Body of pancreas (tissue), 4 donors: Measurements from ENCODE around the gene SHANK3. TPM values are rescaled to one million over a fixed set of nuclear protein-coding genes. Genes with fewer than 3 reads are reported as not detected.

Experiments
- ATAC-seq: fragments of 150-250 bp; one replicate; pipeline ENCODE4 v1.9.1; 2016
- DNase-seq, 4 donors: peaks; one replicate each; pipeline ENCODE4 v3.0.0-alpha.2; 2019
- H3K27ac ChIP-seq, 4 donors: fragments of 200-600 bp; sonication (generic); 1 replicate in 3 of 4; 2 replicates in 1 of 4; pipeline versions ENCODE4 v1.5.1 to v1.6.1; 2016 to 2019; ENCODE audit warnings: mild to moderate bottlenecking in 1 of 4, mixed read lengths in 1 of 4, moderate library complexity in 1 of 4
- H3K27me3 ChIP-seq, 2 donors: fragments of 200-600 bp; sonication (generic); one replicate each; pipeline ENCODE4 v1.6.0; 2016; ENCODE audit warnings: mild to moderate bottlenecking in 1 of 2
- H3K36me3 ChIP-seq, 2 donors: fragments of 200-600 bp; sonication (generic); replicated peaks in 1 of 2; 2 replicates each; pipeline ENCODE4 v1.5.1; 2016; ENCODE audit warnings: low read depth in 2 of 2; ENCODE audit not compliant: insufficient read depth in 1 of 2
- H3K4me1 ChIP-seq: fragments of 200-600 bp; sonication (generic); one replicate; pipeline ENCODE4 v1.6.0; 2016
- H3K4me3 ChIP-seq, 2 donors: fragments of 200-600 bp; sonication (generic); 1 replicate in 1 of 2; 2 replicates in 1 of 2; pipeline ENCODE4 v1.5.1; 2016 to 2019
- H3K9me3 ChIP-seq, 3 donors: fragments of 200-600 bp; sonication (generic); 1 replicate in 2 of 3; 2 replicates in 1 of 3; pipeline ENCODE4 v1.5.1; 2016
- POLR2A ChIP-seq, 3 donors: fragments of 450-650 bp; IDR thresholded peaks; one replicate each; pipeline ENCODE4 v1.6.1; 2016; ENCODE audit warnings: antibody characterized with exemption in 3 of 3, mild to moderate bottlenecking in 2 of 3
- WGBS, 2 donors: methylation state at CpG; one replicate each; pipeline ENCODE4 v1.1.5; 2017; 5-methylcytosine and 5-hydroxymethylcytosine counted together
- intact Hi-C: fragments of 100-400 bp; cut with DNase I; formaldehyde crosslinking; loops from one replicate; pipeline ENCODE4 v1.15.1; 2023
- total RNA-seq, 2 donors: library from RNA; depleted of rRNA; stranded (reverse); fragments of >200 nt; gene quantifications; one replicate each; pipeline ENCODE4 v1.1.0, GENCODE V29; 2016
- TF ChIP-seq, protein P1 (sequence below), 7 experiments: fragments of 450-650 bp in 4 of 7; fragments of 200-600 bp in 3 of 7; sonication (generic) in 3 of 7; IDR thresholded peaks; one replicate each; pipeline ENCODE4 v1.5.1; 2016 to 2019; ENCODE audit warnings: antibody characterized with exemption in 7 of 7

The SHANK3 gene
- total RNA-seq, 2 donors from 2014 or later: 6.0 to 15.5 TPM

DNA sequence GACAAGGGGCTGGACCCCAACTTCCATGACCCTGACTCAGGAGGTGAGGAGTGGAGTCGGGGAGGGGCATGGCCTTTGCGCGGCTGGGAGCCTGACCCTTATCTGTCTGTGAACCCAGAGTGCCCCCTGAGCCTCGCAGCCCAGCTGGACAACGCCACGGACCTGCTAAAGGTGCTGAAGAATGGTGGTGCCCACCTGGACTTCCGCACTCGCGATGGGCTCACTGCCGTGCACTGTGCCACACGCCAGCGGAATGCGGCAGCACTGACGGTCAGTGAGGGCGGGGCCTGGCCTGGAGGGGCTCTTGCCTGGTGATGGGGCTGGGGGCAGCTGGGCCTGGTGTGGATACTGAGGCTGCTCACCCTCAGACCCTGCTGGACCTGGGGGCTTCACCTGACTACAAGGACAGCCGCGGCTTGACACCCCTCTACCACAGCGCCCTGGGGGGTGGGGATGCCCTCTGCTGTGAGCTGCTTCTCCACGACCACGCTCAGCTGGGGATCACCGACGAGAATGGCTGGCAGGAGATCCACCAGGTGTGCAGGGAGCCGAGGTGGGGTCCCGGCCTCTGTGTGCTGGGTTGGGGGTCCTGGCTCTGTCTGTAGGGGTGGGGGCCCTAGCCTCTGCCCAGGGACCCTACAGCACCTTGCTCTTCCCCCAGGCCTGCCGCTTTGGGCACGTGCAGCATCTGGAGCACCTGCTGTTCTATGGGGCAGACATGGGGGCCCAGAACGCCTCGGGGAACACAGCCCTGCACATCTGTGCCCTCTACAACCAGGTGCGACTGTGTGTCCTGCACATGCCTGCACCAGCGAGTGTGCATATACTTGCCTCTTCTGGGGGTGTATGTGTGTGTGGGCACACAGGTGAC, 6.3 kb downstream of the SHANK3 start:
- Histone ChIP-seq H3K27ac (no peak overlapping the region), H3K4me1 (peaks cover 5% of the 10 kb centered on the region), H3K9me3 (no peaks in the 10 kb centered on the region), H3K27me3 (no peaks in the 10 kb centered on the region), H3K4me3 (no peak overlapping the region), H3K36me3 (no peaks in the 10 kb centered on the region)
- DNase-seq: no peak
- TF ChIP-seq, protein P1, sequence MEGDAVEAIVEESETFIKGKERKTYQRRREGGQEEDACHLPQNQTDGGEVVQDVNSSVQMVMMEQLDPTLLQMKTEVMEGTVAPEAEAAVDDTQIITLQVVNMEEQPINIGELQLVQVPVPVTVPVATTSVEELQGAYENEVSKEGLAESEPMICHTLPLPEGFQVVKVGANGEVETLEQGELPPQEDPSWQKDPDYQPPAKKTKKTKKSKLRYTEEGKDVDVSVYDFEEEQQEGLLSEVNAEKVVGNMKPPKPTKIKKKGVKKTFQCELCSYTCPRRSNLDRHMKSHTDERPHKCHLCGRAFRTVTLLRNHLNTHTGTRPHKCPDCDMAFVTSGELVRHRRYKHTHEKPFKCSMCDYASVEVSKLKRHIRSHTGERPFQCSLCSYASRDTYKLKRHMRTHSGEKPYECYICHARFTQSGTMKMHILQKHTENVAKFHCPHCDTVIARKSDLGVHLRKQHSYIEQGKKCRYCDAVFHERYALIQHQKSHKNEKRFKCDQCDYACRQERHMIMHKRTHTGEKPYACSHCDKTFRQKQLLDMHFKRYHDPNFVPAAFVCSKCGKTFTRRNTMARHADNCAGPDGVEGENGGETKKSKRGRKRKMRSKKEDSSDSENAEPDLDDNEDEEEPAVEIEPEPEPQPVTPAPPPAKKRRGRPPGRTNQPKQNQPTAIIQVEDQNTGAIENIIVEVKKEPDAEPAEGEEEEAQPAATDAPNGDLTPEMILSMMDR (IDR thresholded peaks at IDR 0.05): no peak
- no peak for TF ChIP-seq POLR2A (IDR thresholded peaks at IDR 0.05)
- intact Hi-C loops: no loop called here
- no peak for ATAC-seq
- 75 to 77% methylated on average over 5 to 30 of the region's 30 CpGs for WGBS, 2 donors

DNA sequence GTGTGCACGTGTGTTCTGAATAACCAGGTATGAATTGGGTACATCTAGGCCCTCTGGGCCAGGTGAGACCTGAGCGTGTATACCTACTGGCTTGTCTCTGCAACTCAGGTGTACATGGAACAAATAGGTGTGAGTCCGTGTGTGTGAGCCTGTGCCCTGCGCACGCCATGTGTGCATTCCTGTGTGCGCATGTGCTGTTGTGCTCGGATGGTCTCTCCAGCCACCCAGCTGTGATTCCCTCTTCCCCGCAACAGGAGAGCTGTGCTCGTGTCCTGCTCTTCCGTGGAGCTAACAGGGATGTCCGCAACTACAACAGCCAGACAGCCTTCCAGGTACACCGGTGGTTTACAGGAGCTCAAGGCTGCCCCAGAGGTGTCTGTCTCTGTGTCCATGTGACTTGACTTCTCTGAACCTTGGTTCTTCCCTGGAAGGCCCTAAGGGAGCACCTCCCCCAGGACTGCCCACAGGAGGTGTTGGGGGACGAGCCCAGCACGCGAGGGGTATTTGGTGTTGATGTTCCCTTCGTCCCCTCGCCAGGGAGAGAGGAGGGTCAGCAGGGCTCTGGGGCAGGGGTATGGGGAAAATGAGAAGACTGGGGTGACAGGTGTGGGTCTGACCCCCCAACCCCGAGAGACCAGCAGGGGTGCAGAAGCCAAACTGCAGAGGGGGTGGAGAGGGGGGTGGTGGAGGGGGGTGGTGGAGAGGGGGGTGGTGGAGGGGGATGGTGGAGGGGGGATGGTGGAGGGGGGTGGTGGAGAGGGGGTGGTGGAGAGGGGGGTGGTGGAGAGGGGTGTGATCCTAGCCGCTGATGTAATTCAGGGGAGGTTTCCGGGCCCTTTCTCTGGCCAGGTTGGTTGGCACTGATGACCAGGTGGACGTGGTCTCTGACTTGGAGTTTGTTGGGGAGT, 10.7 kb downstream of the SHANK3 start:
- ATAC-seq: no peak
- intact Hi-C loops: no loop called here
- H3K27me3 ChIP-seq: no peaks in the 10 kb centered on the region
- H3K9me3 ChIP-seq: no peaks in the 10 kb centered on the region
- 68 to 85% methylated on average over 18 to 20 of the region's 21 CpGs for WGBS, 2 donors
- DNase-seq: no peak
- no peak overlapping the region for H3K4me3 ChIP-seq
- H3K4me1 ChIP-seq: no peaks in the 10 kb centered on the region
- no peak overlapping the region for H3K27ac ChIP-seq
- TF ChIP-seq POLR2A (IDR thresholded peaks at IDR 0.05): no peak
- TF ChIP-seq, protein P1 (IDR thresholded peaks at IDR 0.05): no peak
- H3K36me3 ChIP-seq: no peaks in the 10 kb centered on the region

DNA sequence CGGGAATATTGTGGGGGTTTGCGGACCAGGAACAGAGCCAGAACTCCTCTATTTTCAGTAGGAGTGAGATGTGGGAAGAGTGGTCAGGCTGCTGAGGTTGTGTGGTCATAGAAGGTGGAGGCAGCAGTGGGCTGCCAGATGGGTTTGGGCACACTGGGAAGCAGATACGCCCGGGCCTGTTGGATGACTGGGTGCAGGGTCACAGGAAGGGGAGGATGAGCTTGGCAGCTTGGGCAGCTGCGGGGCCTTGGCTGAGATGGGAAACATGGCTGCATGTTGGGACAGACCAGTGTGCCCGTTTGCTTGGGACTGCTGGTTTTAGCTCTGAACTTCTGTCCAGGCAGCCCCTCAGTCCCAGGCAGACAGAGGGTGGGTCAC, 11.4 kb downstream of the SHANK3 start:
- Histone ChIP-seq H3K9me3 (no peaks in the 10 kb centered on the region), H3K4me3 (no peak overlapping the region), H3K36me3 (no peaks in the 10 kb centered on the region), H3K27me3 (no peaks in the 10 kb centered on the region), H3K4me1 (no peaks in the 10 kb centered on the region), H3K27ac (no peak overlapping the region)
- TF ChIP-seq POLR2A (IDR thresholded peaks at IDR 0.05): no peak
- TF ChIP-seq, protein P1 (IDR thresholded peaks at IDR 0.05): no peak
- WGBS, 2 donors: 58 to 61% methylated on average over 5 to 6 of the region's 6 CpGs
- ATAC-seq (no peak), DNase-seq (no peak)
- intact Hi-C loops: no loop called here

DNA sequence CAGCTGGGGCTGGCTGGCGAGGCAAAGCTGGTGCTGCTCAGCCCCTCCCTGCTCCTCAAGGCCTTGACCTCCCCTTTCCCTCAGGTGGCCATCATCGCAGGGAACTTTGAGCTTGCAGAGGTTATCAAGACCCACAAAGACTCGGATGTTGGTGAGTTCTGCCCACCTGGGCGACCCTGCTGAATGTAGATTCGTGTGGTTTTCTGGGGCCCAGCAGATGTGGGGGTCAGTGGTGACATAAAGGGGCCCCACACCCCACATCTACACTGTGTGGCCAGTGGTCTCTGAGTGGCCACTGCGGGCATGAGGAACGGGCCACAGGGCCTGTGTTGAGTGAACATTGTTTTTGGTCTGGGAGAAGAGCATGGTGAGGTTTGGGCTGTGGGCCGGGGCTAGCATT, 11.9 kb downstream of the SHANK3 start:
- 65 to 68% methylated on average over 5 to 8 of the region's 8 CpGs for WGBS, 2 donors
- H3K4me3 ChIP-seq: no peak overlapping the region
- H3K4me1 ChIP-seq: no peaks in the 10 kb centered on the region
- DNase-seq: no peak
- intact Hi-C loops: no loop called here
- TF ChIP-seq, protein P1 (IDR thresholded peaks at IDR 0.05): no peak
- no peak for TF ChIP-seq POLR2A (IDR thresholded peaks at IDR 0.05)
- H3K27me3 ChIP-seq: no peaks in the 10 kb centered on the region
- H3K36me3 ChIP-seq: no peaks in the 10 kb centered on the region
- no peak overlapping the region for H3K27ac ChIP-seq
- no peak for ATAC-seq
- H3K9me3 ChIP-seq: no peaks in the 10 kb centered on the region
